Smooth muscle cell (in vitro differentiated cells): Measurements from ENCODE around the gene CLCN5. TPM values are rescaled to one million over a fixed set of nuclear protein-coding genes. Genes with fewer than 3 reads are reported as not detected.

Experiments
- DNase-seq: peaks from one replicate; lab custom pipeline; 2025; ENCODE audit not compliant: unreplicated experiment; lab: John Stamatoyannopoulos, UW
- H2AFZ ChIP-seq: fragments of 200-600 bp; sonication (generic); 2 replicates; pipeline ENCODE4 v1.6.0; 2016; ENCODE audit warnings: antibody characterized with exemption, low read depth, mild to moderate bottlenecking
- H3F3A ChIP-seq: fragments of 200-600 bp; sonication (generic); 2 replicates; pipeline ENCODE4 v1.6.0; 2017; ENCODE audit warnings: antibody characterized with exemption, low read depth
- H3K27ac ChIP-seq: fragments of 200-600 bp; sonication (generic); 2 replicates; pipeline ENCODE4 v1.5.1; 2016; ENCODE audit warnings: low read depth, mild to moderate bottlenecking
- H3K27me3 ChIP-seq: fragments of 200-600 bp; sonication (generic); 2 replicates; pipeline ENCODE4 v1.6.1; 2016; ENCODE audit warnings: low read depth, mild to moderate bottlenecking
- H3K36me3 ChIP-seq: fragments of 200-600 bp; sonication (generic); 2 replicates; pipeline ENCODE4 v1.5.1; 2016; ENCODE audit warnings: low read depth
- H3K4me1 ChIP-seq: fragments of 200-600 bp; sonication (generic); 2 replicates; pipeline ENCODE4 v1.5.1; 2016; ENCODE audit warnings: low read depth
- H3K4me2 ChIP-seq: fragments of 200-600 bp; sonication (generic); 2 replicates; pipeline ENCODE4 v1.6.0; 2016; ENCODE audit warnings: mild to moderate bottlenecking
- H3K4me3 ChIP-seq: fragments of 200-600 bp; sonication (generic); 2 replicates; pipeline ENCODE4 v1.5.1; 2016; ENCODE audit warnings: mild to moderate bottlenecking
- H3K79me2 ChIP-seq: fragments of 200-600 bp; sonication (generic); 2 replicates; pipeline ENCODE4 v1.6.0; 2016; ENCODE audit warnings: low read depth, mild to moderate bottlenecking
- H3K9ac ChIP-seq: fragments of 200-600 bp; sonication (generic); 2 replicates; pipeline ENCODE4 v1.6.0; 2016; ENCODE audit warnings: low read depth
- H3K9me3 ChIP-seq: fragments of 200-600 bp; sonication (generic); replicated peaks from 2 replicates; pipeline ENCODE4 v1.5.1; 2016; ENCODE audit warnings: low read depth
- H4K20me1 ChIP-seq: fragments of 200-600 bp; sonication (generic); 2 replicates; pipeline ENCODE4 v1.6.0; 2016; ENCODE audit warnings: low read depth
- WGBS: methylation state at CpG from one replicate; pipeline ENCODE4 v1.1.7; 2016; ENCODE audit warnings: low lambda C conversion rate; 5-methylcytosine and 5-hydroxymethylcytosine counted together
- polyA plus RNA-seq: library from polyadenylated mRNA; unstranded; fragments of >200 nt; fragmentation: Nextera tagmentation; extraction: Ambion mirVana; gene quantifications from 2 replicates; pipeline ENCODE4 v1.2.1, GENCODE V29; 2016
- total RNA-seq: library from RNA; depleted of rRNA; stranded (reverse); fragments of >200 nt; gene quantifications from 2 replicates; pipeline ENCODE4 v1.2.3, GENCODE V29; 2014
- TF ChIP-seq, protein P1 (sequence below): fragments of 200-600 bp; sonication (generic); IDR thresholded peaks from 2 replicates; pipeline ENCODE4 v1.5.1; 2017; ENCODE audit warnings: borderline replicate concordance, mild to moderate bottlenecking, antibody characterized with exemption; ENCODE audit not compliant: insufficient read depth, poor library complexity, severe bottlenecking

CLCN5 gene
- total and polyA plus RNA-seq, 2 experiments from 2014 or later: 1.7 to 7.1 TPM

DNA sequence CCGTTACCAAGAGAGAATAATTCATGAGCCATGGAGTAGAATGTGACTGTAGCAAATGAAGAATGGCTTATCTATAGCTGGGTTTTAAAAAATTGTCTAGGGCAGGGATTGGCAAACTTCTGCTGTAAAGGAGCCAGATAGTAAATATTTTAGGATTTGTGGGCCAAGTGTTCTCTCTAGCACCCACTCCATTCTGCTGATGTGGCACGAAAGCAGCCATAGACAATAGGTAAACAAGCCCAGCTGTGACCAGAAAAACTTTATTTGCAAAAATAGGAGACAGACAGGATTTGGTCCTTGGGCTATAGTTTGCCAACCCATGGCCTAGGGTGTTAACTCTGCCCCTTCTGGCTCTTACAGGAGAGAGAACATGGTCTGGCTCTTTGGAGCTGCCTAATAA, 151.2 kb downstream of the CLCN5 start:
- H3K4me3 ChIP-seq: no peak overlapping the region
- no peak overlapping the region for H2AFZ ChIP-seq
- H3K27ac ChIP-seq: no peak overlapping the region
- DNase-seq: no peak
- H4K20me1 ChIP-seq: no peaks in the 10 kb centered on the region
- no peaks in the 10 kb centered on the region for H3K9me3 ChIP-seq
- no peaks in the 10 kb centered on the region for H3K27me3 ChIP-seq
- H3K4me1 ChIP-seq: no peaks in the 10 kb centered on the region
- H3K36me3 ChIP-seq: no peaks in the 10 kb centered on the region
- no peaks in the 10 kb centered on the region for H3K79me2 ChIP-seq
- TF ChIP-seq, protein P1, sequence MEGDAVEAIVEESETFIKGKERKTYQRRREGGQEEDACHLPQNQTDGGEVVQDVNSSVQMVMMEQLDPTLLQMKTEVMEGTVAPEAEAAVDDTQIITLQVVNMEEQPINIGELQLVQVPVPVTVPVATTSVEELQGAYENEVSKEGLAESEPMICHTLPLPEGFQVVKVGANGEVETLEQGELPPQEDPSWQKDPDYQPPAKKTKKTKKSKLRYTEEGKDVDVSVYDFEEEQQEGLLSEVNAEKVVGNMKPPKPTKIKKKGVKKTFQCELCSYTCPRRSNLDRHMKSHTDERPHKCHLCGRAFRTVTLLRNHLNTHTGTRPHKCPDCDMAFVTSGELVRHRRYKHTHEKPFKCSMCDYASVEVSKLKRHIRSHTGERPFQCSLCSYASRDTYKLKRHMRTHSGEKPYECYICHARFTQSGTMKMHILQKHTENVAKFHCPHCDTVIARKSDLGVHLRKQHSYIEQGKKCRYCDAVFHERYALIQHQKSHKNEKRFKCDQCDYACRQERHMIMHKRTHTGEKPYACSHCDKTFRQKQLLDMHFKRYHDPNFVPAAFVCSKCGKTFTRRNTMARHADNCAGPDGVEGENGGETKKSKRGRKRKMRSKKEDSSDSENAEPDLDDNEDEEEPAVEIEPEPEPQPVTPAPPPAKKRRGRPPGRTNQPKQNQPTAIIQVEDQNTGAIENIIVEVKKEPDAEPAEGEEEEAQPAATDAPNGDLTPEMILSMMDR: no peak
- no peak overlapping the region for H3K4me2 ChIP-seq
- no peaks in the 10 kb centered on the region for H3F3A ChIP-seq
- H3K9ac ChIP-seq: no peak overlapping the region
- WGBS: 82% methylated on average over 2 of the region's 2 CpGs

- Histone ChIP-seq H3K9me3 (no peaks in the 10 kb centered on the region), H3K36me3 (no peaks in the 10 kb centered on the region), H3K9ac (no peak overlapping the region), H3K4me1 (no peaks in the 10 kb centered on the region), H3K4me2 (no peak overlapping the region), H3K27ac (no peak overlapping the region), H3K27me3 (no peaks in the 10 kb centered on the region), H4K20me1 (no peaks in the 10 kb centered on the region), H3F3A (no peaks in the 10 kb centered on the region), H2AFZ (no peak overlapping the region), H3K4me3 (no peak overlapping the region), H3K79me2 (no peaks in the 10 kb centered on the region)
- 76% methylated on average over 4 of the region's 4 CpGs for WGBS
- TF ChIP-seq, protein P1: no peak
- no peak for DNase-seq
These were observed 153.4 kb downstream of the CLCN5 start for GRCh38 chrX:50075630-50076339.

DNA sequence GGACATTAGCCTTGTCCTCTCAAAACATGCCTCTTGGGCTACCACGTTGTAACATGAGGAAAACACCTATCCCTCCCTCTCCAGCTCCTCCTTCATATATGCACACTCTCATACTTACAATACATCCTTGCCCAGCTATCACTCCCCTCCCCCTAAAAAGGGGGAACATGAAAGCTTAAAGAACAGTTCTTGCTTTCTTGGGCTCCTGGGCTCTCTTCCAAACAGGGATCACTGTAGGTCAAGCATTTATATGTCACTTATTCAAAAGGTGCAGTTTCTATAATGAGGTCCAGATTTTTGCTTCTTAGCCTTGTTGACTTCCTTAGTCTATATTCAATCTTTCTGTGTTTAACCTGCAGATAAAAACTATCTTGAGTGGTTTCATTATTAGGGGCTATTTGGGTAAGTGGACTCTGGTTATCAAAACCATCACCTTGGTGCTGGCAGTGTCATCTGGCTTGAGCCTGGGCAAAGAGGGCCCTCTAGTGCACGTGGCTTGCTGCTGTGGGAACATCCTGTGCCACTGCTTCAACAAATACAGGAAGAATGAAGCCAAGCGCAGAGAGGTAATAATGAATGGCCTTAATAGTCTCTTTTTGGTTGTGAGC, 159.0 kb downstream of the CLCN5 start:
- no peaks in the 10 kb centered on the region for H3K36me3 ChIP-seq
- no peak for DNase-seq
- no peaks in the 10 kb centered on the region for H3K9me3 ChIP-seq

More for the DNA sequence above, 159.0 kb downstream of the CLCN5 start:
- H3K9ac ChIP-seq: no peak overlapping the region
- TF ChIP-seq, protein P1: peak; percentile 13
- H4K20me1 ChIP-seq: no peaks in the 10 kb centered on the region
- 54% methylated on average over 3 of the region's 3 CpGs for WGBS
- no peak overlapping the region for H3K4me2 ChIP-seq
- H3K27me3 ChIP-seq: no peaks in the 10 kb centered on the region
- H3K79me2 ChIP-seq: no peaks in the 10 kb centered on the region
- H3F3A ChIP-seq: no peaks in the 10 kb centered on the region
- no peak overlapping the region for H3K27ac ChIP-seq
- H3K4me1 ChIP-seq: no peaks in the 10 kb centered on the region
- H2AFZ ChIP-seq: no peak overlapping the region
- no peak overlapping the region for H3K4me3 ChIP-seq
